ENCODE data around the gene WBP2. TPM values are rescaled to one million over a fixed set of nuclear protein-coding genes. Genes with fewer than 3 reads are reported as not detected.

The WBP2 gene
- total RNA-seq, 4 donors from 2014 or later: 41.8 to 64.5 (median 53.5) TPM

DNA sequence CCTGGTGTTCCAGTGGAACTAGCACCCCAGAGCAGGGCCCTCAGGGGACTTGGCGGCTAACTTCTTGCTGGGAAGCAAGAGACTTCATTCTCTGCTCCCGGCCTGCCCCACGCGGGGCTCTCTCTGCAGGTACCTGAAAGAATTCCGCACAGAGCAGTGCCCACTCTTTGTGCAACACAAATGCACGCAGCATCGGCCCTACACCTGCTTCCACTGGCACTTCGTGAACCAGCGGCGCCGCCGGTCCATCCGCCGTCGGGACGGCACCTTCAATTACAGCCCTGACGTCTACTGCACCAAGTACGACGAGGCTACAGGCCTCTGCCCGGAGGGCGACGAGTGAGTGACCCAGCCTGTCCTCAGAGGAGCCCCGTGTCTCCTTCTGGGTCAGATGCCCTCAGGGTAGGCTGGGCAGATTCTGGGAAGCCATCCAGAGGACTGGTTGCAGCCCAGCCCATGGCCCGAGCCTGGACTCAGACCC lies 45.5 kb downstream of the WBP2 start:
- DNase-seq: no peak
- Histone ChIP-seq H3K27me3 (no peaks in the 10 kb centered on the region), H3K4me3 (replicated peaks in 1 of 3) (no peak overlapping the region), H3K9me3 (no peaks in the 10 kb centered on the region), H3K36me3 (peaks cover 22 to 31% of the 10 kb centered on the region in 2 donors), H3K27ac (peak overlapping the region in 1 of 3 donors; percentile 62), H3K4me1 (peaks cover 0 to 12% of the 10 kb centered on the region in 2 donors)
- TF ChIP-seq, protein P1, sequence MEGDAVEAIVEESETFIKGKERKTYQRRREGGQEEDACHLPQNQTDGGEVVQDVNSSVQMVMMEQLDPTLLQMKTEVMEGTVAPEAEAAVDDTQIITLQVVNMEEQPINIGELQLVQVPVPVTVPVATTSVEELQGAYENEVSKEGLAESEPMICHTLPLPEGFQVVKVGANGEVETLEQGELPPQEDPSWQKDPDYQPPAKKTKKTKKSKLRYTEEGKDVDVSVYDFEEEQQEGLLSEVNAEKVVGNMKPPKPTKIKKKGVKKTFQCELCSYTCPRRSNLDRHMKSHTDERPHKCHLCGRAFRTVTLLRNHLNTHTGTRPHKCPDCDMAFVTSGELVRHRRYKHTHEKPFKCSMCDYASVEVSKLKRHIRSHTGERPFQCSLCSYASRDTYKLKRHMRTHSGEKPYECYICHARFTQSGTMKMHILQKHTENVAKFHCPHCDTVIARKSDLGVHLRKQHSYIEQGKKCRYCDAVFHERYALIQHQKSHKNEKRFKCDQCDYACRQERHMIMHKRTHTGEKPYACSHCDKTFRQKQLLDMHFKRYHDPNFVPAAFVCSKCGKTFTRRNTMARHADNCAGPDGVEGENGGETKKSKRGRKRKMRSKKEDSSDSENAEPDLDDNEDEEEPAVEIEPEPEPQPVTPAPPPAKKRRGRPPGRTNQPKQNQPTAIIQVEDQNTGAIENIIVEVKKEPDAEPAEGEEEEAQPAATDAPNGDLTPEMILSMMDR (IDR thresholded peaks at IDR 0.05): no peak
- no peak for TF ChIP-seq POLR2A (IDR thresholded peaks at IDR 0.05)
- 95 to 99% methylated on average over 16 to 18 of the region's 24 CpGs for WGBS, 2 donors
- intact Hi-C loops (cut with DNase I): no loop called here

DNA sequence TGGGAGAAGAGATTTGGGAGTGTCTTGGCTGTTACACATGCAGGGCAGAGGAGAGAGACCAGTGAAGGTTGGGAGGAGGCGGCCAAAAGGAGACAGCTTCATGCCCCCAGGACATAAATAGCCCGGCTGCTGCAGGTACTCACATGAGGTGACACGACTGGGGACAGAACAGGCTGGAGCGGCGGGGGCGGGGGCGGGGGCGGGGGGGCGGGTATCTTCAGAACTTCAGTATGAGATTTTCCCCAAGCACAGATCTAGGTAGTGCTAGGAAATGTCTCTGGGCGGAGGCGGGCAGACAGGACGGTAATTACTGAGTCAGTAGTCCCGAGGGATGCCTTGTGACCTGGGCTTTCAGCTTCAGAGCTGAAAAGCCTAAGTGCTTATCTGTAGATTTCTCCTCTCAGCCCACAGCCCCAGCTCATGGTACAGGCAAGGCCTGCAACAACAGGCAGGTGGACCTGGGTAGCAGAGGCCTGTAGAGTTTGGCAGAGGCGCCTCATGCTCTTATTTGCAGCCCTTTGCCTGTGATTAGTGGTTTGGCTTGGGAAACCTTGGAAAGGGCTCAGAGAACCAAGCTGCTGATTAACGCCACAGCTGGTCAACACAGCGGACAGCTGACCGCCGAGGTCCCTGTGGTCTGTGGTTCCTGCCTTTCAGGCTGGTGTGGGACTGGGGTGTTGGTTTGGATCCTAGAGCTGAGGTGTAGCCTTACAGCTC lies 46.1 kb downstream of the WBP2 start:
- Histone ChIP-seq H3K27ac (peak overlapping the region in 2 of 3 donors; percentile 62 to 63), H3K27me3 (no peaks in the 10 kb centered on the region), H3K4me1 (peaks cover 0 to 12% of the 10 kb centered on the region in 2 donors), H3K9me3 (no peaks in the 10 kb centered on the region), H3K4me3 (replicated peaks in 1 of 3) (no peak overlapping the region), H3K36me3 (peaks cover 20 to 29% of the 10 kb centered on the region in 2 donors)
- 75 to 79% methylated on average over 14 to 16 of the region's 18 CpGs for WGBS, 2 donors
- no peak for TF ChIP-seq POLR2A (IDR thresholded peaks at IDR 0.05)
- DNase-seq: no peak
- intact Hi-C loops (cut with DNase I): no loop called here

DNA sequence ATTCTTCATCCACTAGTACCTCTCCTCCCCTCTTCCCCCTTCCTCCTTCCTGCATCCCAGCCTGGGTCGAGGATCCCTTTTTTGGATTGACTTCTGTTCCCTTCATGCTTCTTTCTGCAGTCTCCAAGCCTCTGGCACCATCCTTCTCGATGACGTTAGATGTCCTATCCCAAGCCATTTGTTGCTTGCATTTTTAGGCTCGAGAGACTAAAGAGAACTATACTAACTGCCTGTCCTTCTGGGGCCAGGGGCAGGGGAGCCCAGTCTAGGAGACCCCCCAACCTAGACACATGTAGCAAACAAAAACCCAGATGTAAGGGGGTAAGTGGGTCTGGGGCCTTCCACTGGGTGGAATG lies 46.6 kb downstream of the WBP2 start:
- peaks cover 0 to 12% of the 10 kb centered on the region in 2 donors for H3K4me1 ChIP-seq
- peak overlapping the region in 2 of 3 donors; percentile 34 to 63 for H3K27ac ChIP-seq
- DNase-seq: no peak
- no peaks in the 10 kb centered on the region for H3K27me3 ChIP-seq
- TF ChIP-seq POLR2A (IDR thresholded peaks at IDR 0.05): no peak
- TF ChIP-seq, protein P1 (IDR thresholded peaks at IDR 0.05): no peak
- intact Hi-C loops (cut with DNase I): no loop called here
- 69 to 77% methylated on average over 4 of the region's 4 CpGs for WGBS, 2 donors
- H3K4me3 ChIP-seq (replicated peaks in 1 of 3): no peak overlapping the region
- peaks cover 15 to 24% of the 10 kb centered on the region in 2 donors for H3K36me3 ChIP-seq
- H3K9me3 ChIP-seq: no peaks in the 10 kb centered on the region

DNA sequence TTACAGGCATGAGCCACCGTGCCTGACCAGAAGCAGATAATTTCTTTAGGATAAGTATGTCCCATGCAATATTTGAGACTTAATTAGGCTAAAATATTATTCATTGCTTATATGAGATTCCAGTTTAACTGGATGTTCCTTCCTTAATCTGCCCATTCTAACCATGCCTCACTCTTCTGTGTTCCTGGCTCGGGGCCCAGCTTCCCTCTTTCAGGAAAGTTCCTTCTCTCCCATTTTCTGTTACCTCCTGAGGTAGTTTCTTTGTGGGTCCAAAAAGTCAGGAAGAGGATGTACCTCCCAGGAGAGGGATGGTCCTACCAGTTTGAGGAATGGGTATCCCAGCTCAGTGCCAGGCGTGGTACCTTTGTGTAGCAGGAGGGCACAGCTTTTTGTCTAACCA lies 47.3 kb downstream of the WBP2 start:
- Histone ChIP-seq H3K27me3 (no peaks in the 10 kb centered on the region), H3K4me1 (peaks cover 0 to 12% of the 10 kb centered on the region in 2 donors), H3K27ac (peak overlapping the region in 2 of 3 donors; percentile 26 to 63), H3K9me3 (no peaks in the 10 kb centered on the region), H3K36me3 (peaks cover 11 to 17% of the 10 kb centered on the region in 2 donors), H3K4me3 (replicated peaks in 1 of 3) (no peak overlapping the region)
- intact Hi-C loops (cut with DNase I): no loop called here
- WGBS, 2 donors: 95 to 97% methylated on average over 3 of the region's 3 CpGs
- no peak for DNase-seq
- TF ChIP-seq POLR2A (IDR thresholded peaks at IDR 0.05): no peak
- TF ChIP-seq, protein P1 (IDR thresholded peaks at IDR 0.05): no peak

DNA sequence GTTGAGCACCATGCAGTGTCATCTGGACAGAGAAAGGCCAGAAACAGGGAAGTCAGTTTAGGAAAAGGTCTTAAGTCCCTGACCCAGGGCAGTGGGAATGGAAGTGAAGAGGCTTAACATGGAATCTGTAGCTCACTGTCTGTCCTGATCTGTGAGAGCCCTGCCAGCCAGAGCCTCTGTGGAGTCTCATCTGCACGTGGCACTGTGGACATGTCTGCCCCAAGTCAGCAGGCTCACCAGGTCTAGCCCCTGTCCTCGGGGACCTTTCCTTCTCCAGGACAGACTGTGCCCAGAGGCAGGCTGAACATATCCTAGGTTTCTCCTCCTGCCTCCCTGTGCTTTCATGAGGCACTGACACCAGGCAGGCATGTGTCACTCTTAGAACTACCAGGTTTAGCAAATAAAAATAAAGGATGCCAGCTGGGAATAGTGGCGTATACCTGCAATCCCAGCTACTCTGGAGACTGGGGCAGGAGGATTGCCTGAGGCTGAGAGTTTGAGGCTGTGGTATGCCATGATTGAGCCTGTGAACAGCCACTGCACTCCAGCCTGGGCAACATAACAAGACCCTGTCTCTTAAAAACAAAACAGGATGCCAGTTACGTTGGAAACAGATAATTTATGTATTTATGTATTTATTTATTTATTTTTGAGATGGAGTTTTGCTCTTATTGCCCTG lies 48.2 kb downstream of the WBP2 start:
- Histone ChIP-seq H3K4me1 (peaks cover 0 to 12% of the 10 kb centered on the region in 2 donors), H3K9me3 (no peaks in the 10 kb centered on the region), H3K27ac (no peak overlapping the region), H3K36me3 (peaks cover 2 to 8% of the 10 kb centered on the region in 2 donors), H3K4me3 (replicated peaks in 1 of 3) (no peak overlapping the region), H3K27me3 (no peaks in the 10 kb centered on the region)
- no peak for TF ChIP-seq POLR2A (IDR thresholded peaks at IDR 0.05)
- TF ChIP-seq, protein P1 (IDR thresholded peaks at IDR 0.05): no peak
- no peak for DNase-seq
- intact Hi-C loops (cut with DNase I): no loop called here
- 79 to 85% methylated on average over 3 to 4 of the region's 4 CpGs for WGBS, 2 donors

All from thyroid gland (tissue), 4 donors.